ENCODE measurements around the gene KLF15.

KLF15 gene

GRCh38 chr3:126322181-126322967 is 34.8 kb downstream of the KLF15 start:
- Histone ChIP-seq H3K4me1 (ENCODE audit: control insufficient read depth in 2 of 2, insufficient read depth in 2 of 2, low read length in 2 of 2) (no peaks in the 10 kb centered on the region), H3K27ac (ENCODE audit: low read depth in 2 of 2, low read length in 2 of 2) (no peak overlapping the region), H3K9me3 (ENCODE audit: control insufficient read depth in 2 of 2, low read length in 2 of 2) (no peaks in the 10 kb centered on the region)

DNA sequence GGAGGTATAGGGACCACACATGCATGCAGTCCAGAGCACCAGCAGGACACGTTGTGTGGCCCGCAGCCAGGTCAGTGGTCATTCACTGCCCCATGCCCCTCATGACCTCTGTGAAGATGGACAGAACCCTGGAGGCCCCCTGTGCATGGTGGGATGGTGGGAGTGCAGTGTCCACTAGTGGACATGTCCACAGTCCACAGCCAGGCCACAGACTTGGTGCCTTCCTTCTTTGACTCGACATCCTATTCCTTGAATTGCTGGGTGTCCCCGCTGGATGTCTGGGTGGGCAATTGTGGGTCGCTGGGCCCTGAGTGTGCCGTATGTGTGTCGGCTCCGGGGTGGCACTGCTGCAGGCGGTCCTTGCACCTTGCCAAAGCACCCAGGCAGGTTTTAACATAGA is 35.7 kb downstream of the KLF15 start:
- no peak overlapping the region for H3K27ac ChIP-seq (ENCODE audit: low read depth in 2 of 2, low read length in 2 of 2)
- no peaks in the 10 kb centered on the region for H3K36me3 ChIP-seq (ENCODE audit: control insufficient read depth in 2 of 2, insufficient read depth in 2 of 2, low read length in 2 of 2)
- H3K9ac ChIP-seq (ENCODE audit: low read depth in 1 of 2, low read length in 2 of 2), result no peak overlapping the region
- no peak overlapping the region for H3K4me3 ChIP-seq (ENCODE audit: low read length in 2 of 2)
- H3K27me3 ChIP-seq (ENCODE audit: control insufficient read depth in 2 of 2, insufficient read depth in 2 of 2, low read length in 2 of 2), result no peaks in the 10 kb centered on the region
- H3K9me3 ChIP-seq (ENCODE audit: control insufficient read depth in 2 of 2, low read length in 2 of 2), result no peaks in the 10 kb centered on the region
- no peaks in the 10 kb centered on the region for H3K4me1 ChIP-seq (ENCODE audit: control insufficient read depth in 2 of 2, insufficient read depth in 2 of 2, low read length in 2 of 2)

More at GRCh38 chr3:126322181-126322967, 34.8 kb downstream of the KLF15 start:
- no peak overlapping the region for H3K9ac ChIP-seq (ENCODE audit: low read depth in 1 of 2, low read length in 2 of 2)
- no peaks in the 10 kb centered on the region for H3K36me3 ChIP-seq (ENCODE audit: control insufficient read depth in 2 of 2, insufficient read depth in 2 of 2, low read length in 2 of 2)
- H3K4me3 ChIP-seq (ENCODE audit: low read length in 2 of 2), result no peak overlapping the region
- H3K27me3 ChIP-seq (ENCODE audit: control insufficient read depth in 2 of 2, insufficient read depth in 2 of 2, low read length in 2 of 2), result no peaks in the 10 kb centered on the region

- no peak overlapping the region for H3K4me3 ChIP-seq (ENCODE audit: low read length in 2 of 2)
- H3K27me3 ChIP-seq (ENCODE audit: control insufficient read depth in 2 of 2, insufficient read depth in 2 of 2, low read length in 2 of 2), result no peaks in the 10 kb centered on the region
- H3K27ac ChIP-seq (ENCODE audit: low read depth in 2 of 2, low read length in 2 of 2), result no peak overlapping the region
- H3K4me1 ChIP-seq (ENCODE audit: control insufficient read depth in 2 of 2, insufficient read depth in 2 of 2, low read length in 2 of 2), result peaks cover 0 to 3% of the 10 kb centered on the region in 2 donors
- H3K9me3 ChIP-seq (ENCODE audit: control insufficient read depth in 2 of 2, low read length in 2 of 2), result no peaks in the 10 kb centered on the region
- no peak overlapping the region for H3K9ac ChIP-seq (ENCODE audit: low read depth in 1 of 2, low read length in 2 of 2)
- H3K36me3 ChIP-seq (ENCODE audit: control insufficient read depth in 2 of 2, insufficient read depth in 2 of 2, low read length in 2 of 2), result no peaks in the 10 kb centered on the region
Measured at GRCh38 chr3:126320517-126321293, 36.5 kb downstream of the KLF15 start.

DNA sequence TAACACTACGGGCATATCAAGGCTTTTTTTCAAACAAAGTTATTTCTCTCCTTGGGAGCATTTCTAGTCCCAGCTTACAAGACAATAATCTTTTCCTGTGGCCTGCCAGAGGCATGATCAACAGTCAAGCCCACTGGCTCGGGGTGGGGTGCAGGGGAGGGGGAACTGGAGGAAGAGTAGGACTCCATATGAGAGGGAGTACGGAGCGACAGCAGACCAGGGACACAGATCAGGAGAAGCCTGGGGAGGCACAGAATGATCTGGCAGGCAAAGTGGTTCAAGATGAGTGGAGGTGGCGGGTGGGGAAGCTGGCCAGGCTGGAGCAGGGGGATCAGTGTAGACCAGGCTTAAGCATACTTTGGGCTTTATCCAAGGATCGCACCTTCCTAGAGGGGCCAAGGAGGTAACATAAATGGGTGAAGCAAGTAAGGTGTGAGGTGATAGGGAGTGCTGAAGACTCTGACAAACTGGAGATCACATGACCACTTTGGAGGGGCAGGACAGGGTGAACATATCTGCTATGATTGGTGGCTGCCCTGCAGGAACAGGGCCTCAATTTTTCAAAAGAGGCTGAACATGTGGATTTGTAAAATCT is 37.4 kb downstream of the KLF15 start:
- H3K9ac ChIP-seq (ENCODE audit: low read depth in 1 of 2, low read length in 2 of 2), result no peak overlapping the region
- peaks cover 0 to 3% of the 10 kb centered on the region in 2 donors for H3K4me1 ChIP-seq (ENCODE audit: control insufficient read depth in 2 of 2, insufficient read depth in 2 of 2, low read length in 2 of 2)
- no peaks in the 10 kb centered on the region for H3K36me3 ChIP-seq (ENCODE audit: control insufficient read depth in 2 of 2, insufficient read depth in 2 of 2, low read length in 2 of 2)
- no peak overlapping the region for H3K4me3 ChIP-seq (ENCODE audit: low read length in 2 of 2)
- no peaks in the 10 kb centered on the region for H3K9me3 ChIP-seq (ENCODE audit: control insufficient read depth in 2 of 2, low read length in 2 of 2)
- no peaks in the 10 kb centered on the region for H3K27me3 ChIP-seq (ENCODE audit: control insufficient read depth in 2 of 2, insufficient read depth in 2 of 2, low read length in 2 of 2)
- no peak overlapping the region for H3K27ac ChIP-seq (ENCODE audit: low read depth in 2 of 2, low read length in 2 of 2)

DNA sequence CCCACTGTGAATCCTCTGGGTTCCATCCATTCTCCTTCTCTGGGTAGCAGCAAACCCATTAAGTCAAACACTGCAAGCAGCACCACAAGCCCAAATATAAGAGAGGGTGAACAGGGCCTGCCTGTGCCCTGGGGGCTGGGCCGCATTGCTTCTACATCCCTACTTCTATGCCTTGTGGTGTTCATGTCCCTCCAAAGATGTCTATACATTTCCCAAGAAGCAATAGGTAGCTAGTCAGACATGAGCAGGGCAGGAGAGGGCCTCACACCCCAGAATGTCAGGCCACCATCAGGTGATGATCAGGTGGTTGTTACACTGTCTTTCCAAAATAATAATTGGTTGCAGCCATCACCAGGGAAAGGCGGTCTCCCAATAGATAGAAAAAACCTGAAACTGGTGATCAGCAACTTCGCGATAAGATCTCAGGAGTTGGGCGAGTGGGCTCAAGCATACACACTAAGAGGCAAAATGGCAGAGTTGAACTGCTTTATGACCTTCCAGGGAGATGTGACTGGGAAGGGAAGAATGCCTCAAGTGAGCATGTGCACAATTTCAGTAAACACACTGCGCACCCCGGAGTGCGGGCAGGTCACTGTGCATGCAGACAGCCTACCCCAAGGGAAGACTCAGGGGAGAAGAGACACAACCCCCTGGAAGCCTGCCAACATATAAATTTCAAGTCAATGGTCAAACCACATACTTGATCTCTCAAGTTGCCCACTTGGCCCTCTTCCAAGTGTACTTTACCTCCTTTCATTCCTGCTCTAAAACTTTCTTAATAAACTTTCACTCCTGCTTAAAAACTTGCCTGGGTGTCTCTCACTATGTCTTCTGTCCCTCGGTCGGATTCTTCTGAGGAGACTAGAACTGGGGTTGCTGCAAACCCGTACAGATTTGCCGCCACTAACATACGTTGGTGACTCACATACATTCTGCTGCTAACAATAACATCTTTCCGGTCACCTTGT is 39.9 kb downstream of the KLF15 start:
- H3K27me3 ChIP-seq (ENCODE audit: control insufficient read depth in 2 of 2, insufficient read depth in 2 of 2, low read length in 2 of 2), result no peaks in the 10 kb centered on the region
- no peak overlapping the region for H3K27ac ChIP-seq (ENCODE audit: low read depth in 2 of 2, low read length in 2 of 2)
- no peak overlapping the region for H3K9ac ChIP-seq (ENCODE audit: low read depth in 1 of 2, low read length in 2 of 2)
- no peak overlapping the region for H3K4me3 ChIP-seq (ENCODE audit: low read length in 2 of 2)
- no peaks in the 10 kb centered on the region for H3K36me3 ChIP-seq (ENCODE audit: control insufficient read depth in 2 of 2, insufficient read depth in 2 of 2, low read length in 2 of 2)
- H3K4me1 ChIP-seq (ENCODE audit: control insufficient read depth in 2 of 2, insufficient read depth in 2 of 2, low read length in 2 of 2), result peaks cover 0 to 3% of the 10 kb centered on the region in 2 donors
- H3K9me3 ChIP-seq (ENCODE audit: control insufficient read depth in 2 of 2, low read length in 2 of 2), result no peaks in the 10 kb centered on the region

DNA sequence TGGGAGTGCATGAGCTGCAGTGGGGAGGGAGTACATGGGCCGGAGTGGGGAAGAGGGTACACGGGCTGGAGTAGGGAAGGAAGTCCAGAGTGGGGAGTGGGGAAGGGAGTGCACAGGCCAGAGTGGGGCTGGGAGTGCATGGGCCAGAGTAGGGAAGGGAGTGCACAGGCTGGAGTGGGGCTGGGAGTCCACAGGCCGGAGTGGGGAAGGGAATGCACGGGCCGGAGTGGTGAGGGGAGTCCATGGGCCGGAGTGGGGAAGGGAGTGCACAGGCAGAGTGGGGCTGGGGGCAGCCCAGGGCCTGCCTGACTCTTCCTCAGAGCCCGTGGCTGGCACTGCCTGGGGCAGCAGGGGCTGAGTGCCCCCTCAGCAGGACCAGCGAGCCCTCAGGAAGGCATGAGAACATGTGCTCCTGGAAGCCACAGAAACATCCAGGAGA is 40.7 kb downstream of the KLF15 start:
- Histone ChIP-seq H3K4me1 (ENCODE audit: control insufficient read depth in 2 of 2, insufficient read depth in 2 of 2, low read length in 2 of 2) (peaks cover 0 to 3% of the 10 kb centered on the region in 2 donors), H3K27ac (ENCODE audit: low read depth in 2 of 2, low read length in 2 of 2) (no peak overlapping the region)

DNA sequence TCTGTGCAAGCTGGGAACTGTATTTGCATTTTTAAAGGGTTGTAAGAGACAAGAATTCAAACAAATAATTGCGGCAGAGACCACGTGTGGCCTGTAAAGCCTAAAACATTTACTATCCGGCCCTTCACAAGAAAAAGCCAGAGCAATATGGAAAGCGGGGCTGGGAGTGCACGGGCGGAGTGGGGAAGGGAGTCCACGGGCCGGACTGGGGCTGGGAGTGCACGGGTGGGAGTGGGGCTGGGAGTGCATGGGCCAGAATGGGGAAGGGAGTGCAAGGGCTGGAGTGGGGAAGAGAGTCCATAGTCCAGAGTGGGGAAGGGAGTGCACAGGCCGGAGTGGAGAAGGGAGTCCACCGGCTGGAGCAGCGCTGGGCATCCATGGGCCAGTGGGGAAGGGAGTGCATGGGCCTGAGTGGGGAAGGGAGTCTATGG is 41.2 kb downstream of the KLF15 start:
- H3K4me1 ChIP-seq (ENCODE audit: control insufficient read depth in 2 of 2, insufficient read depth in 2 of 2, low read length in 2 of 2), result peaks cover 0 to 3% of the 10 kb centered on the region in 2 donors
- no peaks in the 10 kb centered on the region for H3K27me3 ChIP-seq (ENCODE audit: control insufficient read depth in 2 of 2, insufficient read depth in 2 of 2, low read length in 2 of 2)
- no peak overlapping the region for H3K4me3 ChIP-seq (ENCODE audit: low read length in 2 of 2)
- no peaks in the 10 kb centered on the region for H3K36me3 ChIP-seq (ENCODE audit: control insufficient read depth in 2 of 2, insufficient read depth in 2 of 2, low read length in 2 of 2)
- no peak overlapping the region for H3K9ac ChIP-seq (ENCODE audit: low read depth in 1 of 2, low read length in 2 of 2)
- no peaks in the 10 kb centered on the region for H3K9me3 ChIP-seq (ENCODE audit: control insufficient read depth in 2 of 2, low read length in 2 of 2)
- H3K27ac ChIP-seq (ENCODE audit: low read depth in 2 of 2, low read length in 2 of 2), result no peak overlapping the region

More for the DNA sequence above, 40.7 kb downstream of the KLF15 start:
- no peak overlapping the region for H3K9ac ChIP-seq (ENCODE audit: low read depth in 1 of 2, low read length in 2 of 2)
- no peaks in the 10 kb centered on the region for H3K27me3 ChIP-seq (ENCODE audit: control insufficient read depth in 2 of 2, insufficient read depth in 2 of 2, low read length in 2 of 2)
- H3K9me3 ChIP-seq (ENCODE audit: control insufficient read depth in 2 of 2, low read length in 2 of 2), result no peaks in the 10 kb centered on the region
- H3K4me3 ChIP-seq (ENCODE audit: low read length in 2 of 2), result no peak overlapping the region
- H3K36me3 ChIP-seq (ENCODE audit: control insufficient read depth in 2 of 2, insufficient read depth in 2 of 2, low read length in 2 of 2), result no peaks in the 10 kb centered on the region

GRCh38 chr3:126314790-126315658 is 42.2 kb downstream of the KLF15 start:
- no peak overlapping the region for H3K27ac ChIP-seq (ENCODE audit: low read depth in 2 of 2, low read length in 2 of 2)
- H3K36me3 ChIP-seq (ENCODE audit: control insufficient read depth in 2 of 2, insufficient read depth in 2 of 2, low read length in 2 of 2), result no peaks in the 10 kb centered on the region
- H3K4me1 ChIP-seq (ENCODE audit: control insufficient read depth in 2 of 2, insufficient read depth in 2 of 2, low read length in 2 of 2), result peaks cover 0 to 3% of the 10 kb centered on the region in 2 donors
- H3K9ac ChIP-seq (ENCODE audit: low read depth in 1 of 2, low read length in 2 of 2), result no peak overlapping the region
- H3K27me3 ChIP-seq (ENCODE audit: control insufficient read depth in 2 of 2, insufficient read depth in 2 of 2, low read length in 2 of 2), result no peaks in the 10 kb centered on the region
- no peak overlapping the region for H3K4me3 ChIP-seq (ENCODE audit: low read length in 2 of 2)
- H3K9me3 ChIP-seq (ENCODE audit: control insufficient read depth in 2 of 2, low read length in 2 of 2), result no peaks in the 10 kb centered on the region

DNA sequence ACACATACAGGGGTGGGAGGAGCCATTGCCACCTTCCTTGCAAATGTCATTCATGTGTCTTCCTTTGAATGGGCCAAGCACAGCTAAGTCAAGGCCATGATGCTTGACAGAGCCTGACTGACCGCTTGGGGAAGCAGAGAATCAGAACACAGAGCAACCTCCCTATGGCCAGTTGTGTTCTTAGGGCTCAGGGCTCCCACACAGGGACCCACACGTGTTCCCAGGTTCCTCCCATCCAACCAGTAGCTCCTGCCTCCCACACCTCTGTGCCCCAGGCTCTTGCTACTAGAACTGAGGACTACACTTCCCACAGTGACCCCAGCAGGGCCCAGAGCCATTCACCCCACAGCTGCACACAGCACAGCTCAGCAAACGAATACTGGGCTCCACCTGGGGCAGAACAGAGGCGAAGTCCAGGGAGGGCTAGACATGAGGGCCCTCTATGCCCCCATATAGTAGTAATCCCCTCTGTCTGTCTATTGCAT is 42.9 kb downstream of the KLF15 start:
- Histone ChIP-seq H3K9ac (ENCODE audit: low read depth in 1 of 2, low read length in 2 of 2) (no peak overlapping the region), H3K9me3 (ENCODE audit: control insufficient read depth in 2 of 2, low read length in 2 of 2) (no peaks in the 10 kb centered on the region), H3K27ac (ENCODE audit: low read depth in 2 of 2, low read length in 2 of 2) (no peak overlapping the region), H3K4me3 (ENCODE audit: low read length in 2 of 2) (no peak overlapping the region), H3K27me3 (ENCODE audit: control insufficient read depth in 2 of 2, insufficient read depth in 2 of 2, low read length in 2 of 2) (no peaks in the 10 kb centered on the region), H3K4me1 (ENCODE audit: control insufficient read depth in 2 of 2, insufficient read depth in 2 of 2, low read length in 2 of 2) (peaks cover 0 to 3% of the 10 kb centered on the region in 2 donors), H3K36me3 (ENCODE audit: control insufficient read depth in 2 of 2, insufficient read depth in 2 of 2, low read length in 2 of 2) (no peaks in the 10 kb centered on the region)

Measured in mucosa of rectum (tissue), 2 donors.